Osteoblast (primary cell): ENCODE measurements around the gene CREB5. TPM values are rescaled to one million over a fixed set of nuclear protein-coding genes. Genes with fewer than 3 reads are reported as not detected.

ENCODE experiments used
- DNase-seq: peaks from one replicate; pipeline ENCODE4 v3.0.0; 2011; ENCODE audit warnings: low spot score, mixed read lengths; ENCODE audit not compliant: insufficient read length; ENCODE audit errors: missing footprints
- H2AFZ ChIP-seq: 2 replicates; pipeline ENCODE4 v1.6.0; 2011; ENCODE audit warnings: mild to moderate bottlenecking, low read length
- H3K27ac ChIP-seq: 2 replicates; pipeline ENCODE4 v1.5.1; 2011; ENCODE audit warnings: mild to moderate bottlenecking, low read depth, low read length, moderate library complexity
- H3K27me3 ChIP-seq: 2 replicates; pipeline ENCODE4 v1.6.0; 2012; ENCODE audit warnings: mild to moderate bottlenecking, control low read depth, inconsistent platforms, low read length, moderate library complexity; ENCODE audit not compliant: insufficient read depth
- H3K36me3 ChIP-seq: 2 replicates; pipeline ENCODE4 v1.5.1; 2011; ENCODE audit warnings: mild to moderate bottlenecking, low read length, control low read depth, moderate library complexity; ENCODE audit not compliant: insufficient read depth
- H3K4me1 ChIP-seq: 2 replicates; pipeline ENCODE4 v1.5.1; 2011; ENCODE audit warnings: mild to moderate bottlenecking, low read length, control low read depth, moderate library complexity; ENCODE audit not compliant: insufficient read depth
- H3K4me2 ChIP-seq: 2 replicates; pipeline ENCODE4 v1.6.0; 2011; ENCODE audit warnings: mild to moderate bottlenecking, low read length; ENCODE audit not compliant: insufficient read depth
- H3K4me3 ChIP-seq: fragments of 200-600 bp; sonication (generic); 3 replicates; pipeline ENCODE4 v1.5.1; 2012; ENCODE audit warnings: mild to moderate bottlenecking, low read length, inconsistent platforms; ENCODE audit not compliant: insufficient read depth
- H3K79me2 ChIP-seq: 2 replicates; pipeline ENCODE4 v1.6.0; 2012; ENCODE audit warnings: mild to moderate bottlenecking, low read length, control low read depth, inconsistent platforms; ENCODE audit not compliant: insufficient read depth
- H3K9me3 ChIP-seq: 2 replicates; pipeline ENCODE4 v1.5.1; 2011; ENCODE audit warnings: low read depth, low read length, control low read depth
- H4K20me1 ChIP-seq: 2 replicates; pipeline ENCODE4 v1.6.0; 2012; ENCODE audit warnings: mild to moderate bottlenecking, low read length, control low read depth; ENCODE audit not compliant: insufficient read depth
- CTCF ChIP-seq: IDR thresholded peaks from 2 replicates; pipeline ENCODE4 v1.5.1; 2011; ENCODE audit warnings: mild to moderate bottlenecking, low read depth, low read length, moderate library complexity; ENCODE audit errors: extremely low read depth
- total RNA-seq: library from RNA; depleted of rRNA; stranded (reverse); fragments of >200 nt; gene quantifications from 2 replicates; pipeline ENCODE4 v1.2.3, GENCODE V29; 2012

Gene CREB5
- total RNA-seq, 1 donor: 5.1 TPM

DNA sequence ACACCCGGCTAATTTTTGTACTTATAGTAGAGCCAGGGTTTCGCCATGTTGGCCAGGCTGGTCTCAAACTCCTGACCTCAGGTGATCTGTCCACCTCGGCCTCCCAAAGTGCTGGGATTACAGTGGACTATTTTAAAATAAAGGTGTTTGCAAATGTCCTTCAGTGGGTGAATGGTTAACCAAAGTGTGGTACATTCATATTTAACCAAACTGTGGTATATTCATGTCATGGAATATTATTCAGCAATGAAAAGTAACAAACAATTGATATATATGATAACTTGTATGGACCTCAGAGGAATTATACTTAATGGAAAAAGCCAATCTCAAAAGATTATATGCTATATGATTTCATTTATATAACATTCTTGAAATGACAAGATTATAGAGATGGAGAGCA, 190.0 kb downstream of the CREB5 start:
- no peak overlapping the region for H2AFZ ChIP-seq
- H3K4me3 ChIP-seq: no peak overlapping the region
- TF ChIP-seq CTCF: no peak
- peaks cover 4% of the 10 kb centered on the region for H3K4me1 ChIP-seq
- H3K4me2 ChIP-seq: no peak overlapping the region
- H4K20me1 ChIP-seq: no peaks in the 10 kb centered on the region
- no peaks in the 10 kb centered on the region for H3K9me3 ChIP-seq
- H3K36me3 ChIP-seq: no peaks in the 10 kb centered on the region
- H3K79me2 ChIP-seq: no peaks in the 10 kb centered on the region
- no peak for DNase-seq
- H3K27me3 ChIP-seq: no peaks in the 10 kb centered on the region
- H3K27ac ChIP-seq: no peak overlapping the region

DNA sequence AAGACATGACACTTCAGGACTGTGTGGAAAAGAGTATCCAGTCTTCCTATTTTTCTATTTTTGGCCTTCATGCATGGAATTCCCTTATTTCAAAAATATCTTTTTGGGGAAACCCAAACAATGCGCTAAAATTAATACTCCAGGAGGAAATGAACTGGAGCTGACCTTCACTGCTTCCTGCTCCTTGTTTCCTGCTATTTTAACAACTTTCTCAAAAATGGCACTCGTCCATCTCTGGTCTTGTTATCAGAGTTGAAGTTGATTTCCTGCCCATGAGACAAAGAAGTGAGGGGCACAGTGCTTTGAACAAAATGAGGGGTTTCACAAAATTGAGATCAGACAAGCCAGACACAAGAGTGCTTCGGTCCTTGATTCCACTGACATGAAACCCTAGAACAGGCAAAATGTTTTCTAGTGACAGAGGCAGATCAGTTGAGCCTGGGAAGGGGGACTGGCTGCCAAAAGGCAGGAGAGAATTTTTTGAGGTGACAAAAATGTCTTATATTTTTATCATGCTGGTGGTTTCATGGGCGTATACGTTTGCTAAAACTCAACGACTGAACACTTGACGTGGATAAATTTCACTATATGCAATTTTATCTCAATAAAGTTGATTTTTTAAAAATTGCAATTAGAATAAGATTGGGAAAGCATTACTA, 193.2 kb downstream of the CREB5 start:
- H4K20me1 ChIP-seq: no peaks in the 10 kb centered on the region
- no peak overlapping the region for H3K4me3 ChIP-seq
- no peak for TF ChIP-seq CTCF
- H3K9me3 ChIP-seq: no peaks in the 10 kb centered on the region
- H3K4me2 ChIP-seq: no peak overlapping the region
- no peaks in the 10 kb centered on the region for H3K79me2 ChIP-seq
- no peaks in the 10 kb centered on the region for H3K36me3 ChIP-seq
- no peaks in the 10 kb centered on the region for H3K27me3 ChIP-seq
- H2AFZ ChIP-seq: no peak overlapping the region
- DNase-seq: no peak
- peaks cover 10% of the 10 kb centered on the region for H3K4me1 ChIP-seq
- no peak overlapping the region for H3K27ac ChIP-seq

DNA sequence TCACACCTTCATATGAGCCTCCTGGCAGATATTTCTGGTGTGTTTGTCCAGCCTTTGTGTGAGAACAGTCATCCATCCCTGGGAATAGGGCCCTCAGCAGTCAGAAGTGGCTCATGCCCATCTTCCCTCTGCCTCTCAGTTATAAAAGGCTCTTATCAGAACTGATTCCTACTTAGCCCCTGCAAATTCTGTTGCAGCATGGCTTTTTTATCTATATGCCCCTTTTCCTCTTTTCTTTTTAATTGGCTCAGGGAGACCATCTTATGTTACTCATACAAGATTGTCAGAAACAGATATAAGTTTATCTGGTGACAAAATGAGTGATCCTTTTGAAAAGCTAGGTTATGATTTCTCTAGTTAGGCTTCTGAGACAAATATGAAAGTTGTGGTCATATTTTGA, 194.1 kb downstream of the CREB5 start:
- TF ChIP-seq CTCF: no peak
- no peak for DNase-seq
- no peaks in the 10 kb centered on the region for H3K36me3 ChIP-seq
- H3K27ac ChIP-seq: no peak overlapping the region
- peaks cover 10% of the 10 kb centered on the region for H3K4me1 ChIP-seq
- H3K4me2 ChIP-seq: no peak overlapping the region
- no peaks in the 10 kb centered on the region for H3K9me3 ChIP-seq
- H4K20me1 ChIP-seq: no peaks in the 10 kb centered on the region
- H3K79me2 ChIP-seq: no peaks in the 10 kb centered on the region
- no peaks in the 10 kb centered on the region for H3K27me3 ChIP-seq
- no peak overlapping the region for H3K4me3 ChIP-seq
- no peak overlapping the region for H2AFZ ChIP-seq

GRCh38 chr7:28607855-28608193, 195.5 kb downstream of the CREB5 start:
- no peaks in the 10 kb centered on the region for H3K27me3 ChIP-seq
- no peaks in the 10 kb centered on the region for H4K20me1 ChIP-seq
- no peak overlapping the region for H2AFZ ChIP-seq
- H3K9me3 ChIP-seq: no peaks in the 10 kb centered on the region
- no peak overlapping the region for H3K4me3 ChIP-seq
- peaks cover 10% of the 10 kb centered on the region for H3K4me1 ChIP-seq
- TF ChIP-seq CTCF: no peak
- H3K36me3 ChIP-seq: no peaks in the 10 kb centered on the region
- DNase-seq: no peak
- no peaks in the 10 kb centered on the region for H3K79me2 ChIP-seq
- H3K27ac ChIP-seq: no peak overlapping the region
- no peak overlapping the region for H3K4me2 ChIP-seq
